Measurements from ENCODE around the gene ABHD2. TPM values are rescaled to one million over a fixed set of nuclear protein-coding genes. Genes with fewer than 3 reads are reported as not detected.

Gene ABHD2
- polyA plus RNA-seq, 3 donors: 30.8 to 67.1 (median 37.3) TPM

DNA sequence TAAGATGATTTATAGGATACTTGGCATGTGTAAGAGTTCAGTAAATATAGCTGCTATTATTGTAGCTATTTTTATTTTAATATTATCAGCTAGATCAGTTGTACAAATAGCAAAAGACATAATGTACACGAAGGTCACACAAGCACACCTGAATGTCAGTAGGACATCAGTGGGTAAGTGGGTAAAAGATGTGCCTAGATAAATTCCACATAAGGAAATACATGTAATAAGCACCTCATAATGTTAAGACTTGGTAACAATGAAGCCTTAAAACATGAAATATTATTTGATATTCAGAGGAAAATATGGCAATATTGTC is 41.5 kb downstream of the ABHD2 start:
- peaks cover 22 to 36% of the 10 kb centered on the region in 2 donors for H3K36me3 Mint-ChIP-seq
- peak overlapping the region; percentile 77 to 92 for H3K27ac ChIP-seq (ENCODE audit: low read depth in 1 of 2, low read length in 2 of 2)
- no peak overlapping the region for H3K4me3 Mint-ChIP-seq
- peak overlapping the region in 2 of 7 donors; percentile 97 to 98 for H3K27ac Mint-ChIP-seq
- no peak overlapping the region for H3K4me2 ChIP-seq (replicated peaks; ENCODE audit: extremely low read depth, low read length, poor library complexity, severe bottlenecking)
- no peaks in the 10 kb centered on the region for H3K9me3 Mint-ChIP-seq
- no peak for DNase-seq
- peaks cover 8 to 25% of the 10 kb centered on the region in 2 donors for H3K36me3 ChIP-seq (replicated peaks in 1 of 2; ENCODE audit: control insufficient read depth in 1 of 2, insufficient read depth in 2 of 2, low read length in 2 of 2)
- no peaks in the 10 kb centered on the region for H4K20me1 ChIP-seq (ENCODE audit: insufficient read depth, low read length)
- peaks cover 66 to 69% of the 10 kb centered on the region in 2 donors for H3K4me1 ChIP-seq (ENCODE audit: control insufficient read depth in 1 of 2, insufficient read depth in 2 of 2, low read length in 2 of 2)
- peaks cover 0 to 1% (median 0%) of the 10 kb centered on the region in 3 donors for H3K27me3 Mint-ChIP-seq (ENCODE audit: low read depth in 3 of 3)
- no peak overlapping the region for H3K4me3 ChIP-seq (replicated peaks in 1 of 3; ENCODE audit: low read depth in 2 of 3, low read length in 3 of 3)
- no peak overlapping the region for H3K9ac ChIP-seq (ENCODE audit: insufficient read depth, low read length, poor library complexity, severe bottlenecking)
- no peaks in the 10 kb centered on the region for H3K27me3 ChIP-seq (ENCODE audit: control insufficient read depth in 2 of 2, insufficient read depth in 2 of 2, low read length in 2 of 2)
- TF ChIP-seq CTCF (IDR thresholded peaks at IDR 0.05): peak; percentile 21
- peaks cover 55% of the 10 kb centered on the region for H3K79me2 ChIP-seq (ENCODE audit: insufficient read depth, low read length)
- H2AFZ ChIP-seq (ENCODE audit: insufficient read depth, low read depth, low read length, poor library complexity, severe bottlenecking): no peak overlapping the region
- H3K4me1 Mint-ChIP-seq: peaks cover 45% of the 10 kb centered on the region
- intact Hi-C loops (cut with micrococcal nuclease): loop anchor here (5.0 kb wide), 3 partner anchors 37 to 42 kb away; partner anchors contain the start of gene ABHD2 (in 1 of the 2)
- no CpG with 5 or more reads among the region's 1 CpG for WGBS (ENCODE audit: insufficient coverage)
- H3K9me3 ChIP-seq (replicated peaks in 1 of 2; ENCODE audit: control insufficient read depth in 1 of 2, insufficient read depth in 1 of 2, low read length in 2 of 2): peaks cover 0 to 4% of the 10 kb centered on the region in 2 donors

DNA sequence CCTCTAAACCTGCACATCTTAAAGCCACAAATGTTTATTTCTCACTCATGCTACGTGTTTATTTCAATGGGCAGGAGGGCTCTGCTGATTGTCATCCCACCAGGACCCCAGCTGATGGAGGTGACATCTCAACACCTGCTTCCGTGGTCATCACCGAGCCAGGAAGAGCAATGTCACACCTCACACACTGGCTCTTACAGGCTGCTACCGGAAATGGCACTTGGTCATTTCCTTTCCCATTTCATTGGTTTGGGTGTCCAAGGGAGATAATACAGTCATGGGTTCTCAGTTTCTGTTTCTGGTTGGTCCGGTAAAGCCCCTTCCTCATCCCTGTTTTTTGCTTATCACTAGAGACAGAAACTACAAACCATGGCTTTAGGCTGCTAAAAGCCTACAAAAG is 41.9 kb downstream of the ABHD2 start:
- intact Hi-C loops (cut with micrococcal nuclease): loop anchor here (5.0 kb wide), 2 partner anchors 37 to 43 kb away; partner anchors contain the start of gene ABHD2 (in 1 of the 2)
- Histone ChIP-seq H3K79me2 (ENCODE audit: insufficient read depth, low read length) (peaks cover 59% of the 10 kb centered on the region), H3K27ac (ENCODE audit: low read depth in 1 of 2, low read length in 2 of 2) (peak overlapping the region; percentile 50 to 92), H3K4me3 (replicated peaks in 1 of 3; ENCODE audit: low read depth in 2 of 3, low read length in 3 of 3) (peak overlapping the region in 1 of 3 experiments; percentile 18), H3K9me3 (replicated peaks in 1 of 2; ENCODE audit: control insufficient read depth in 1 of 2, insufficient read depth in 1 of 2, low read length in 2 of 2) (peaks cover 0 to 4% of the 10 kb centered on the region in 2 donors), H3K4me2 (replicated peaks; ENCODE audit: extremely low read depth, low read length, poor library complexity, severe bottlenecking) (no peak overlapping the region), H3K9ac (ENCODE audit: insufficient read depth, low read length, poor library complexity, severe bottlenecking) (no peak overlapping the region), H4K20me1 (ENCODE audit: insufficient read depth, low read length) (no peaks in the 10 kb centered on the region), H3K36me3 (replicated peaks in 1 of 2; ENCODE audit: control insufficient read depth in 1 of 2, insufficient read depth in 2 of 2, low read length in 2 of 2) (peaks cover 8 to 21% of the 10 kb centered on the region in 2 donors), H3K4me1 (ENCODE audit: control insufficient read depth in 1 of 2, insufficient read depth in 2 of 2, low read length in 2 of 2) (peaks cover 69 to 73% of the 10 kb centered on the region in 2 donors), H3K27me3 (ENCODE audit: control insufficient read depth in 2 of 2, insufficient read depth in 2 of 2, low read length in 2 of 2) (no peaks in the 10 kb centered on the region), H2AFZ (ENCODE audit: insufficient read depth, low read depth, low read length, poor library complexity, severe bottlenecking) (no peak overlapping the region)
- Mint-ChIP-seq H3K27ac (peak overlapping the region in 3 of 7 donors; percentile 81 to 98 (median 97)), H3K9me3 (no peaks in the 10 kb centered on the region), H3K4me3 (peak overlapping the region in 1 of 2 donors; percentile 40), H3K36me3 (peaks cover 22 to 34% of the 10 kb centered on the region in 2 donors), H3K4me1 (peaks cover 48% of the 10 kb centered on the region), H3K27me3 (ENCODE audit: low read depth in 3 of 3) (peaks cover 0 to 1% (median 0%) of the 10 kb centered on the region in 3 donors)
- WGBS (ENCODE audit: insufficient coverage): 0% methylated on average over 2 of the region's 5 CpGs
- TF ChIP-seq CTCF (IDR thresholded peaks at IDR 0.05): no peak
- DNase-seq: peak; percentile 53 to 92 (median 76)
